Astrocyte (in vitro differentiated cells and primary cell): Measurements from ENCODE around the gene NCSTN.

Experiments
- CTCF ChIP-seq: IDR thresholded peaks from 2 replicates; pipeline ENCODE4 v1.5.1; 2011; ENCODE audit warnings: low read depth, mild to moderate bottlenecking, inconsistent platforms, low read length, moderate library complexity; ENCODE audit not compliant: insufficient read depth
- EZH2 ChIP-seq: IDR thresholded peaks from 2 replicates; pipeline ENCODE4 v1.6.1; 2012; ENCODE audit warnings: mild to moderate bottlenecking, low read length, inconsistent platforms; ENCODE audit not compliant: insufficient read depth

- TF ChIP-seq EZH2, result no peak
- no peak for TF ChIP-seq CTCF
Measured at GRCh38 chr1:160397651-160398050, 54.5 kb downstream of the NCSTN start.
